Brain microvascular endothelial cell (primary cell): ENCODE data around the gene CDH4.
A peak's percentile ranks its signal among the peaks of the same experiment; 100 is the strongest.

Source experiments
- DNase-seq: peaks from one replicate; pipeline ENCODE4 v3.0.0-alpha.2; 2020
- H3K27ac ChIP-seq: fragments of 250-450 bp; sonication (Bioruptor Pico); 2 replicates; pipeline ENCODE4 v1.5.1; 2020; ENCODE audit warnings: mild to moderate bottlenecking, moderate library complexity
- H3K27me3 ChIP-seq: fragments of 250-450 bp; sonication (Bioruptor Pico); replicated peaks from 2 replicates; pipeline ENCODE4 v1.5.1; 2020; ENCODE audit warnings: mild to moderate bottlenecking
- H3K36me3 ChIP-seq: fragments of 250-450 bp; sonication (Bioruptor Pico); replicated peaks from 2 replicates; pipeline ENCODE4 v1.5.1; 2020; ENCODE audit warnings: mild to moderate bottlenecking
- H3K4me3 ChIP-seq: 2 replicates; pipeline ENCODE4 v1.5.1; 2011; ENCODE audit warnings: low read depth, mild to moderate bottlenecking, control low read depth, low read length, moderate library complexity
- in situ Hi-C: cut with HindIII; loops from 2 replicates; pipeline ENCODE4 v1.10.0; 2017; ENCODE audit warnings: low sequenced_read_pairs, low pct_ligation_motif_present
- TF ChIP-seq, protein P1 (sequence below): IDR thresholded peaks from 2 replicates; pipeline ENCODE4 v1.5.1; 2011; ENCODE audit warnings: low read depth, mild to moderate bottlenecking, moderate library complexity, low read length, control low read depth, inconsistent platforms; ENCODE audit errors: missing control alignments

CDH4 gene

DNA sequence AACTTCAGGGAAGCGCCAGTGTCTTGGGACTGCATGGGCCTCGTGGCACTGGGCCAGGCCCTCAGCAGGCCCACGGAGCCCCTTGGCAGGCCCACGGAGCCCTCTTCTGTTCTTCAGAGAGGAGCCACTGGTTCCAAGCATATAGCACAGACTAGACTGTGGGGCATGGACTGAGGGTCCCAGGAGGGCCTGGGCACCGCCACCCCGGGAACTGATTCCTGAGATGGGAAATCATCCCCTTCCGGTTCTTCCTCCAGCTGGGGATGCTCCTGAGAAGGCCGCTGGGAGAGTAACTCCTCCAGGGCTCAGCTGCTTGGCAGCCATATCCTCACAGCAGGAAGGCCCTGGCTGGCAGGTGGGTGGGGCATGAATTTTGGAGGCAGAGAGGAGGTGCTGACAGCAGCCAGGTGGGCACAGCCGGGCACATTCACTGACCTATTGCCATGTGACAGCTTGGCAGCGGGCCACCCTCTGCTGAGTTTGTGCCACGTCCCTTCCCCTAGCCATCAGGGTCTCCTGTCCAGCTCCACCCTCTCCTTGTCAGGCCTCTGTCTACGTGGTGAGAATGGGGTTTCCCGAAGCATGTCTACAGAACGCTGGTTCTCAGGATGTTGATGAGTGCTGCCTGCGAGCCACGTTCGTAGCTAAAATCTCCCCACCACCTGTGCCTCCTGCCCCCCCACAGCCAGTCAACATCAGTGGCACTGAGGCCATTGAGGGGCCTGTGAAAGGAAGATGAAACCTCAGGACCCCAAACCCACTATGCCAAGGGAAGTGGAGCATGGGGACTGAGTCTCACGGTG, 661.6 kb downstream of the CDH4 start:
- TF ChIP-seq, protein P1, sequence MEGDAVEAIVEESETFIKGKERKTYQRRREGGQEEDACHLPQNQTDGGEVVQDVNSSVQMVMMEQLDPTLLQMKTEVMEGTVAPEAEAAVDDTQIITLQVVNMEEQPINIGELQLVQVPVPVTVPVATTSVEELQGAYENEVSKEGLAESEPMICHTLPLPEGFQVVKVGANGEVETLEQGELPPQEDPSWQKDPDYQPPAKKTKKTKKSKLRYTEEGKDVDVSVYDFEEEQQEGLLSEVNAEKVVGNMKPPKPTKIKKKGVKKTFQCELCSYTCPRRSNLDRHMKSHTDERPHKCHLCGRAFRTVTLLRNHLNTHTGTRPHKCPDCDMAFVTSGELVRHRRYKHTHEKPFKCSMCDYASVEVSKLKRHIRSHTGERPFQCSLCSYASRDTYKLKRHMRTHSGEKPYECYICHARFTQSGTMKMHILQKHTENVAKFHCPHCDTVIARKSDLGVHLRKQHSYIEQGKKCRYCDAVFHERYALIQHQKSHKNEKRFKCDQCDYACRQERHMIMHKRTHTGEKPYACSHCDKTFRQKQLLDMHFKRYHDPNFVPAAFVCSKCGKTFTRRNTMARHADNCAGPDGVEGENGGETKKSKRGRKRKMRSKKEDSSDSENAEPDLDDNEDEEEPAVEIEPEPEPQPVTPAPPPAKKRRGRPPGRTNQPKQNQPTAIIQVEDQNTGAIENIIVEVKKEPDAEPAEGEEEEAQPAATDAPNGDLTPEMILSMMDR: no peak
- no peak for DNase-seq
- H3K36me3 ChIP-seq: no peaks in the 10 kb centered on the region
- in situ Hi-C loops: no loop called here
- no peak overlapping the region for H3K4me3 ChIP-seq
- no peaks in the 10 kb centered on the region for H3K27me3 ChIP-seq
- H3K27ac ChIP-seq: no peak overlapping the region

DNA sequence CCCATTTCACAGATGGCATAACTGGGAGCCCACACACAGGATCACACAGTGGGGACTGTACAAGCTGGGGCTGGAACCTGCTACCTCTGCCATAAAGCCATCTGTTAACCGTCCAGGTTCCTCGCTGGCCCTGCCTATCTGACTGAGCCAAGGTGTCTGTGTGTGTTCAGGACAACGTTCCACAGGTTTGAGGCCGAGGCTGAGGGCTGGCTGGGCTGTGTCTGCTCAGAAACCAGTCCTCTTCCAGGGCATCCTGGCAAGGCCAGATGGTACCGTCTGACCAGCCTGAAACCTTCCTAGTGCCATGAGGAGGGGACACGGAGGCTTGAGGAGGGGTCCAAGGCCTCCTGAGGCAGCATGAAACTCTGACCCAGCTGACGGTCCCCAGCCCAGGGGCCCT, 663.0 kb downstream of the CDH4 start:
- TF ChIP-seq, protein P1: no peak
- no peak overlapping the region for H3K27ac ChIP-seq
- no peak for DNase-seq
- H3K4me3 ChIP-seq: no peak overlapping the region
- no peaks in the 10 kb centered on the region for H3K27me3 ChIP-seq
- in situ Hi-C loops: no loop called here
- H3K36me3 ChIP-seq: no peaks in the 10 kb centered on the region

DNA sequence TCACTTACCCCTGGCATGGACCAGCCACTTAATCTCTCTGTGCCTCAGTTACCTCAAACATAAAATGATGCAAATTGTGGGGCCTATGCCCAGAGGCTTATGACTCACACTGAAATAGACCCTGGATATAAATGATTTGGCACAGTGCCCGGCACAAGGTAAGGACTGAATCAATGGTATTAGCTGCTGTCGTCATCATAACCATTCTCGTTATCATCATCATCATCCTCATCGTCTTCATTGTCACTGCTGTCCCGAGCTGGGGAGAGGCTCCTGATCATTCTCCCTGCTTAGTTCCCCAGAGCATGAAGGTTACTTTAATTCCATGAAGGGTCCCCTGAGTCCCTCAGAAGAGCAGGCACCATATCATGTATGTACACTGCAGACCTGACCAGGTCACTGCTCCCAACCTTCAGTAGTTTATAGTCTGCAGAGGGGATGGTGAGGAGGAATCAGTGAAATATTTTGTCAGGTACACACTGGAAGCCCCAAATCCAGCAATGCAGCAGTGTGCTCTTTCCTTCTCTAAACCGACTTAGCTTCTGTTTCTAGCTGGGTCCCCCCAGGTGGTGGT, 664.3 kb downstream of the CDH4 start:
- Histone ChIP-seq H3K4me3 (no peak overlapping the region), H3K36me3 (no peaks in the 10 kb centered on the region), H3K27me3 (no peaks in the 10 kb centered on the region), H3K27ac (no peak overlapping the region)
- DNase-seq: no peak
- in situ Hi-C loops: no loop called here
- TF ChIP-seq, protein P1: no peak

DNA sequence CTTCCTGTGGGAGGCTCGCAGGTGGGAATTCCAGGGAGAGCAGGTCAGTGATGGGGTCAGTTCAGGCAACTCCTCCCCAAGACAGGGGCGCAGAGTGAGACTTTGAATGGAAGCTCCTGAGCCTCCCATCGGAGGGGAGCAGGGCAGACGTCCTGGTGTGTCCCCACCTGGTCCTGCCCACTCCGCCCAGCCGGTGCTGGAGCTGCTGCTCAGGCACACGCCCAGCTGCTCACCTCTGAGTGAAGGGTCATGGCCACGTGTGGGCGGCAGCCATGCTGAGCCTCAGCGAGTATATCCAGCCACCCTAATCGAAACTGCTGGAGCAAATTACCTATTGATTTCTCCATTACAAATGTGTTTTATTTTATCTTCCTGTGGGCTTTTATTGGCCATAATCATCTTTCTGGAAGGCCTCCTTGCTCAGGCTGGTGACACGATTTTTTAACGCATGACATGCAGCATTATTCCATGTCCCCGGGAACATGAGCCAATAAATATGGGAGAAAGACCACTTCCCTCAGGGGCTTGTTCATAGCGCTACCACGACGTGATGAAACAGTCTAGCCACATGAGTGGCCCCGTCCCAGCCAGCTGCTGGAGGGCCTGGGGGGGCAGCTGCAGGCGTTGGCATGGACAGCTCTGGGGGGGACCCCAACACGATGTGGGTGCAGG, 665.5 kb downstream of the CDH4 start:
- H3K4me3 ChIP-seq: no peak overlapping the region
- no peaks in the 10 kb centered on the region for H3K27me3 ChIP-seq
- H3K36me3 ChIP-seq: no peaks in the 10 kb centered on the region
- DNase-seq: no peak
- in situ Hi-C loops: no loop called here
- no peak overlapping the region for H3K27ac ChIP-seq
- TF ChIP-seq, protein P1: no peak

DNA sequence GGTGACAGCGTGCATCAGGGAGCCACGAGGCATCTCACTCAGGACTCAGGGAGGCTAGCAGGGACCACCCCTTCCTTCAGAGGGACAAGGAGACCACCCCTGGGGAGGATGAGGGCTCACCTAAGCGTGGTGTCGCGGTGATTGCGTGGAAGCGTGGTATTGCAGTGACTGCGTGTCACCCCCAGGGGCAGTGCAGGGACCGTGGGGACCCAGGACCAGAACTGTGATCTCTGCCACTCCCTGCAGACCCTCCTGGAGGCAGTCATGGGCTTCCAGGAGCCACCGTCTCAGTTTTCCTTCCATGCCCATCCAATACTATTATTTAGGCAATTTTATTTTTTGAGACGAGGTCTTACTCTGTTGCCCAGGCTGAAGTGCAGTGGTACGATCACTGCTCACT, 666.5 kb downstream of the CDH4 start:
- H3K27me3 ChIP-seq: no peaks in the 10 kb centered on the region
- H3K27ac ChIP-seq: no peak overlapping the region
- no peaks in the 10 kb centered on the region for H3K36me3 ChIP-seq
- TF ChIP-seq, protein P1: peak; percentile 4
- H3K4me3 ChIP-seq: no peak overlapping the region
- in situ Hi-C loops: no loop called here
- no peak for DNase-seq
